ENCODE data around the gene TGFB2.
"Not testable (repeated sequence)": the region's sequence is repeated elsewhere in the genome, so short reads cannot be mapped to it uniquely, and the experiment has no call there.

The TGFB2 gene

GRCh38 chr1:218344814-218345672 lies at the start of gene TGFB2:
TSS of gene TGFB2 (plus strand) at chr1:218345336. CDS start at chr1:218346702, 1,366 bp downstream.
- H3K27ac ChIP-seq, result peak within 1 kb of the TSS; percentile 68
- DNase-seq (ENCODE audit: low read depth, low spot score), result peak; percentile 75

DNA sequence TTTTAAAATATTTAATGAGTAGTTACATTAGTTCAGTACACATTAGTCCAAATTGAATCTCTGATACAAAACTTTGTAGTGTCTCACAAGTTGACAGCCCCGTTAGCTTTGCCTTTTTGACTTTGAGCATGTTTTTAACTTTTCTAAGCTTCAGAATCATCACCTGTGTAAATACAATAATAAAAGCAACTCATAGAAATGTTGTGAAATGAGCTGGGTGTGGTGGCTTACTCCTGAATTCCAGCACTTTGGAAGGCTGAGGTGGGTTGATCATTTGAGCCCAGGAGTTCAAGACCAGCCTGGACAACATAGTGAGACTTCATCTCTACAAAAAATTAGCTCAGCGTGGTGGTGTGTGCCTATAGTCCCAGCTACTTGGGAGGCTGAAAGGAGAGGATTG lies 49.0 kb upstream of the TGFB2 start:
- no peak for DNase-seq (ENCODE audit: low read depth, low spot score)
- peak overlapping the region; percentile 8 for H3K27ac ChIP-seq

GRCh38 chr1:218297461-218297860 lies 47.7 kb upstream of the TGFB2 start:
- no peak for DNase-seq (ENCODE audit: low read depth, low spot score)
- H3K27ac ChIP-seq, result peak overlapping the region; percentile 32

DNA sequence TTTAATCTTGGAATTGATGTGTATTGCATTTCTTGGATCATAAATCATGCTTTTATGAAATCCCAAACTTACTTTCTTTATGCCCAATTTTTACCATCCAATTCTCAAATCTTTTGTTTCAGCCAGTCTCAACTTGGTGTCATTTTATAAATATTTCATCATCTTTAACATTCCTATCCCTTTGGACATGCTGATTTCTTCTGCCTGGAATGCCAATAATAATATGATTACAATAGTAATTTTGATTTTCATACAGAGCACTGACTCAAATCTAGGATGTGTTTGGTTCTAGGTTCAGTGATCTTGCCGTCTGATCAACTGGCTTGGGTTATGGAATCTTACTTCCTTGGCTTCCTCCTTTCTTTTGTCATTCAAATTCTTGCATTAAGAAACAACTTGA lies 47.3 kb upstream of the TGFB2 start:
- H3K27ac ChIP-seq, result peak overlapping the region; percentile 32
- no peak for DNase-seq (ENCODE audit: low read depth, low spot score)

- no peak for DNase-seq (ENCODE audit: low read depth, low spot score)
- H3K27ac ChIP-seq, result peak overlapping the region; percentile 32
These were observed 46.7 kb upstream of the TGFB2 start for GRCh38 chr1:218298398-218298797.

GRCh38 chr1:218299416-218299815 lies 45.7 kb upstream of the TGFB2 start:
- no peak for DNase-seq (ENCODE audit: low read depth, low spot score)
- no peak overlapping the region for H3K27ac ChIP-seq

- no peak for DNase-seq (ENCODE audit: low read depth, low spot score)
- H3K27ac ChIP-seq, result no peak overlapping the region
These were observed 43.9 kb upstream of the TGFB2 start for GRCh38 chr1:218301217-218301616.

DNA sequence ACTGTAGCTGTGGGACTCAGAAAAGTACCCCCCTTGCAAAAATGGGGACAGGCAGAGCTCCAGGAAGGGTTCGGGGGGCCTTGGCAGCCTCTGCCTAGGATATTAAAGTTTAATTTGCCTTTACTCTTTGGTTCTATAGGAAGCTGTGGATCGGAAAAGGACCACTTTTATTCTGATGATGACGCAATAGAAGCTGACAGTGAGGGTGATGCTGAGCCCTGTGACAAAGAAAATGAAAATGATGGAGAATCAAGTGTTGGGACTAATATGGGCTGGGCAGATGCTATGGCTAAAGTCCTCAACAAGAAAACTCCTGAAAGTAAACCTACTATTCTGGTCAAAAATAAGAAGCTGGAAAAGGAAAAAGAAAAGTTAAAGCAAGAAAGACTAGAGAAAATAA lies 43.0 kb upstream of the TGFB2 start:
- DNase-seq (ENCODE audit: low read depth, low spot score), result no peak
- no peak overlapping the region for H3K27ac ChIP-seq

- H3K27ac ChIP-seq, result no peak overlapping the region
- DNase-seq (ENCODE audit: low read depth, low spot score), result no peak
These were observed 41.8 kb upstream of the TGFB2 start for GRCh38 chr1:218303176-218303879.

DNA sequence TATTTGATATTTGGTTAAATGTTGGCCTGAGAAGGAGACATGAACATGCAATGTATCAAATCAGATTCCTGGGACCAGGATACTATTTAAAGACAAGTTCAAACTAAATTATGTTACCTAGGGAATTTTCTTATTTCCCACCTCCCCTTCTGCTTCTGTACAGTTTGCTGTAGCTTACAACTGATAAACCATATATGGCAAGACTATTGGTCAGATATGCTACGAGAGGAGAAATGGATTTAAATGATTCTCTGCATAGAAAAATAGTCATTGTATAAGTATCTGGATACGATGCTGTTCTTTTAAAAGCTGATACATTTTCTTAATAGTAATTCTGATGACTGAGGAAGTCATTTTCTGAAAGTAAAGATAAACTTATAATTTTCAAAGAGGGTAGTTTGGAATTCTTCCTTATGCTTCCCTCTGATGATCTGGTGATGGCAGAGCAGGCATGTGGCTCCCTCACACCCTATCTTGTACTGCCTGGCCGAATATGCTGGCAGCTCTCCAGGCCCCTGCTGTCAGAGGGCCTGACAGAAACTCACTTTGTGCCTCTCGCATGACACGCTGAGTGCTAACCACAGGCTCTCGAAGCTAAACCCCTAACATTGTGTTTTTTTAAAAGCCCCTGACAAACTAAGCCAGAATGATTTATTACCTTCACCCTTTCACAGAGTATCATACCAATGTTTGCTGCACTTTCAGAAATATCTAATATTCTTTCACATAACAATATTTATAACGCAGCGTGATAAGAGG lies 40.7 kb upstream of the TGFB2 start:
- DNase-seq (ENCODE audit: low read depth, low spot score), result no peak
- no peak overlapping the region for H3K27ac ChIP-seq

- no peak for DNase-seq (ENCODE audit: low read depth, low spot score)
- no peak overlapping the region for H3K27ac ChIP-seq
These were observed 39.6 kb upstream of the TGFB2 start for GRCh38 chr1:218305472-218306064.

DNA sequence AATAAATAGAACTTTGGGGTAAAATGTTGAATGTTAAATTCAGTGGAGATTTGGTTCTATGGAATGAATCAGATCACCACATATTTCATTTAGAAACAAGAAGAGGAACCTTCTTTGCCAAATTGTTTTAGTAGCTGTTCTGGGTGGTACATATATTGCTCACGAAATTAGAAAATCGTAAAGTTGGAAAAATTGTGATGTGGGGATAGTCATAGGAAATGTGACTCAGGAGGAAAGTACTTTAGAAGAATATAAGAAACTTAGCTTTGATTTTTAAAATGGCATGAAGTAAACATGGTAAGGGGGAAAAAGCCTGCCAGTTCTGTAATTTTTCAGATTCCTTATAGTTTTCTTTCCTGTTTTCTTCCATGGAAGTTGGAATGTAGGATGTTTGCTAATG lies 32.6 kb upstream of the TGFB2 start:
- no peak overlapping the region for H3K27ac ChIP-seq
- no peak for DNase-seq (ENCODE audit: low read depth, low spot score)

- no peak overlapping the region for H3K27ac ChIP-seq
- no peak for DNase-seq (ENCODE audit: low read depth, low spot score)
These were observed 30.8 kb upstream of the TGFB2 start for GRCh38 chr1:218314316-218314715.

GRCh38 chr1:218315638-218316037 lies 29.5 kb upstream of the TGFB2 start:
- H3K27ac ChIP-seq, result no peak overlapping the region
- DNase-seq (ENCODE audit: low read depth, low spot score), result no peak

DNA sequence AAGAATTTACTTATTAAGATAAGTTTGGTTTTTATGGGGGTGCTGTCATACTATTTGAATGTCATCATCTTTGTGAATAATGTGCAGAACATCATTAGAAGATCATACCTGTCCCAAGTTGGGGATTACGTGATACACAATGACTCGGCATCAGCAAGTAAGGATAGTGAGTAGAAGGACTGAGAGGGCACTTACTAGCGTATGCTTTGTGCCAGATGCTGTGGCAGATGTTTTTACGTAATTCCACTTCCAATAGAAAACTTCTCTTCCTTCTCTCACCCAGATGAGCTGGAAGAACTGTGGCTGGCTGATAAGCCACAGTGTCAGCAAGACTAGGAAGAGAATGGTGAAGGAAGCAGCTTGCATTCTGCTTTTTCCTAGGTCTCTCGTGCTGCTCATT lies 28.1 kb upstream of the TGFB2 start:
- DNase-seq (ENCODE audit: low read depth, low spot score), result no peak
- H3K27ac ChIP-seq, result no peak overlapping the region

GRCh38 chr1:218320182-218320581 lies 25.0 kb upstream of the TGFB2 start:
- not testable (repeated sequence) for H3K27ac ChIP-seq; DNase-seq (ENCODE audit: low read depth, low spot score)

GRCh38 chr1:218322762-218323161 lies 22.4 kb upstream of the TGFB2 start:
- DNase-seq (ENCODE audit: low read depth, low spot score), result no peak
- H3K27ac ChIP-seq, result no peak overlapping the region

- H3K27ac ChIP-seq, result no peak overlapping the region
- DNase-seq (ENCODE audit: low read depth, low spot score), result no peak
These were observed 21.4 kb upstream of the TGFB2 start for GRCh38 chr1:218323568-218324225.

GRCh38 chr1:218324226-218324580 lies 20.9 kb upstream of the TGFB2 start:
- DNase-seq (ENCODE audit: low read depth, low spot score), result no peak

GRCh38 chr1:218328769-218329168 lies 16.4 kb upstream of the TGFB2 start:
- DNase-seq (ENCODE audit: low read depth, low spot score), result no peak
- H3K27ac ChIP-seq, result no peak overlapping the region

More at GRCh38 chr1:218324226-218324580, 20.9 kb upstream of the TGFB2 start:
- H3K27ac ChIP-seq, result no peak overlapping the region

Measured in epithelial cell of prostate (primary cell).